GM10266 (cell line): ENCODE measurements around the gene PHC1.

ENCODE experiments used
- DNase-seq: peaks from one replicate; pipeline ENCODE4 v3.0.0; 2012; ENCODE audit errors: extremely low spot score
- TF ChIP-seq, protein P1 (sequence below): IDR thresholded peaks from 2 replicates; pipeline ENCODE4 v1.5.1; 2012; ENCODE audit warnings: mild to moderate bottlenecking, low read depth; ENCODE audit not compliant: control insufficient read depth, insufficient read depth; ENCODE audit errors: missing control alignments

Gene PHC1

DNA sequence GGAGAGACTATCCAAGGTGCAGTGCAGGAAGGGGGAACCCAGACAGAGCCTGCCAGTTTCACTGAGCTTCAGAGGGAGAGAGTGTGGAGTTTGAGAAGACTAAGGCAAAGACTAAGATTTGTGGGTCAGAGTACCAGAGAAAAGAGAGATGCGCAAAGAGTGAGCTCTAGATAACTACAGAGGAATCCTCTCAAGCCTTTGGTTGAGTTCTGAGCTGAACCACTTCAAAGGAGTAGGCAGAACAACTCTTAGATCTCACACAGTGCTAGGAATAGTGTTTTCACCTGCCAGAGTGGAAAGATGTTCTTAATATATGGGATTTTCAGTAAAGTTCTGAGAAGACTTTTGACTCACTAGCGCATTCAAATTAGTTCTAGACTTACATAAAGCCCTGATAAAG, 45.9 kb downstream of the PHC1 start:
- TF ChIP-seq, protein P1, sequence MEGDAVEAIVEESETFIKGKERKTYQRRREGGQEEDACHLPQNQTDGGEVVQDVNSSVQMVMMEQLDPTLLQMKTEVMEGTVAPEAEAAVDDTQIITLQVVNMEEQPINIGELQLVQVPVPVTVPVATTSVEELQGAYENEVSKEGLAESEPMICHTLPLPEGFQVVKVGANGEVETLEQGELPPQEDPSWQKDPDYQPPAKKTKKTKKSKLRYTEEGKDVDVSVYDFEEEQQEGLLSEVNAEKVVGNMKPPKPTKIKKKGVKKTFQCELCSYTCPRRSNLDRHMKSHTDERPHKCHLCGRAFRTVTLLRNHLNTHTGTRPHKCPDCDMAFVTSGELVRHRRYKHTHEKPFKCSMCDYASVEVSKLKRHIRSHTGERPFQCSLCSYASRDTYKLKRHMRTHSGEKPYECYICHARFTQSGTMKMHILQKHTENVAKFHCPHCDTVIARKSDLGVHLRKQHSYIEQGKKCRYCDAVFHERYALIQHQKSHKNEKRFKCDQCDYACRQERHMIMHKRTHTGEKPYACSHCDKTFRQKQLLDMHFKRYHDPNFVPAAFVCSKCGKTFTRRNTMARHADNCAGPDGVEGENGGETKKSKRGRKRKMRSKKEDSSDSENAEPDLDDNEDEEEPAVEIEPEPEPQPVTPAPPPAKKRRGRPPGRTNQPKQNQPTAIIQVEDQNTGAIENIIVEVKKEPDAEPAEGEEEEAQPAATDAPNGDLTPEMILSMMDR, result no peak
- DNase-seq, result no peak

DNA sequence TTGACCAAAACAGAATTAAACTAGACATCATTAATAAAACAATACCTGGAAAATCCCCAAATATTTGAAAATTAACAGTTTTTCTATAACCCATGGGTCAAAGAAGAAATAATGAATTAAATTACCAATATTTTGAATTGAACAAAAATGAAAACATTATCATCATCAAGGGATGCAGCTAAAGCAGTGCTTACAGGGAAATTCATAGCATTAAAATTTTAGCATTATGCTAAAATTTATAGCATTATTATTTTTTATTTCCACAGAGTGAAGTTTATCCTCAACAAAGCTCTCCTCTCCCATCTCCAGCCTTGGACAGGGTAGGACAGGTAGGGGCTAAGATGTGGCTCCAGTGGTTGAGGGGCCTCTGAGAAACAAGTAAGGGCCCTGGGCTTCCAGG, 54.5 kb downstream of the PHC1 start:
- DNase-seq, result no peak
- TF ChIP-seq, protein P1, result no peak

DNA sequence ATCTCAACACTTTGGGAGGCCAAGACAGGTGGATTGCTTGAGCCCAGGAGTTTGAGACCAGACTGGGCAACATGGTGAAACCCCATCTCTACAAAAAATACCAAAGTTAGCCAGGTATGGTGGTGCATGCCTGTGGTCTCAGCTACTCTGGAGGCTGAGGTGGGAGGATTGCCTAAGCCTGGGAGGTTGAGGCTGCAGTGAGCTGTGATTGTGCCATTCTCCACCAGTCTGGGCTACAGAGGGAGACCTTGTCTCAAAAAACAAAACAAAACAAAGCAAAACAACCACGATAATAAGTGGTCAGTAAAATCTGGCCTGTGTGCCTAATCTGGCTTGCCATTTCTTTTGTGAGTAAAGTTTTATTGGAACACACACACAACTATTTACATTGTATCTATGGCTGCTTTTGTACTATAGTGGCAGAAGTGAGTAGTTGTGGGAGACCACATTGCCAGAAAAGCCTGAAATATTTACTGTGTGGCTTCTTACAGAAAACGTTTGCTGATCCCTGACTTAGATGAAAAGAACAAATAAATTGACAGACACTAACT, 55.6 kb downstream of the PHC1 start:
- no peak for DNase-seq
- TF ChIP-seq, protein P1, result no peak

DNA sequence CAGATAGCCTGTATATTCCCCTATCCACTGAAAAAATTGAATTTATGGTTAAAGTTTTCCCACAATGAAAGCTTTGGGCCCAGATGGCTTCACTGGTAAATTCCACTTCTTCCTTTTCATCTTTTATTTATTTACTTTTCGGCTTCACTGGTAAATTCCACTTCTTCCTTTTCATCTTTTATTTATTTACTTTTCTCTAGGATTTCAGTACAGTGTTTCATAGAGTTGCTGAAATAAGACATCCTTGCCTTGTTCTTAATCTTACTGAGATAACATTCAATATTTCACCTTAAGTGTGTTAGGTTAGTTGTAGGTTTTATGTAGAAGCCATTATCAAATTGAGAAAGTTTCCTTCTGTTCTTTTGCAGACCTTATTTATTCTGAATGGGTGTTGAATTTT, 56.1 kb downstream of the PHC1 start:
- TF ChIP-seq, protein P1, result no peak
- DNase-seq, result no peak

DNA sequence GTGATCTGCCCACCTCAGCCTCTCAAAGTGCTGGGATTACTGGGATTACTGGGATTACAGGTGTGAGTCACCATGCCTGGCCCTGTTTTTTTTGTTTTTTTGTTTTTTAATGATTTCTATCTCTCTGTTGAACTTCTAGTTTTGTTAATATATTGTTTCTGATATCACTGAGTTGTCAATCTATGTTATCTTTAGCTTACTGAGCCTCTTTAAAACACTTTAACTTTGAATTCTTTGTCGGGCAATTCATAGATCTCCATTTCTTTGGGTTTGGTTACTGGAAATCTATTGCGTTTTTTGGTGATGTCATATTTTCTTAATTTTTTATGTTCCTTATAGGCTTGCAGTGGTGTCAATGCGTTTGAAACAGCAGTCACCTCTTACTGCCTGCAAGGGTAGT, 65.8 kb downstream of the PHC1 start:
- TF ChIP-seq, protein P1, result no peak
- no peak for DNase-seq

DNA sequence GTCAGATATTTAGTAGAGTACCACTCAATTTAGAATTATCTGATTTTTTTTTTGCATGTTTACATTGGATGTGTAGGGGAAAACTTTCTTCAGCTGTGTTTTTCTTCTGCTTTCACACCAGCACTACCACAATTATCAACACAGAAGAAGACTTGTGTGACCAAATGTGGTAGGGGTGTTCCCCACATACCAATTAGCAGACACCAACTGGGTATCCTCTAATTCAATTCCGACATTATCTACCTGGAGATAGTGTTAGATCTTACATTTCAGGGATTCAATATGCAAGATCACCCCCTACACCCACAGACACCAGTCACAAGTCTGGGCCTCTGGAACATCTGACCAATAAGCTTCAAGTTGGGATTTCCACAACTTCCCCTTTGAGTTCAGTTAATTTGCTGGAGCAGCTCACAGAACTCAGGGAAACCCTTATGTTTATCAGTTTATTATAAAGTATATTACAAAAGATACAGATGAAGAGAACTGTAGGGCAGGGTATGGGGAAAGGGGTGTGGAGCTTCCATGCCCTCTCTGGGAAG, 71.0 kb downstream of the PHC1 start:
- no peak for DNase-seq
- TF ChIP-seq, protein P1, result no peak

DNA sequence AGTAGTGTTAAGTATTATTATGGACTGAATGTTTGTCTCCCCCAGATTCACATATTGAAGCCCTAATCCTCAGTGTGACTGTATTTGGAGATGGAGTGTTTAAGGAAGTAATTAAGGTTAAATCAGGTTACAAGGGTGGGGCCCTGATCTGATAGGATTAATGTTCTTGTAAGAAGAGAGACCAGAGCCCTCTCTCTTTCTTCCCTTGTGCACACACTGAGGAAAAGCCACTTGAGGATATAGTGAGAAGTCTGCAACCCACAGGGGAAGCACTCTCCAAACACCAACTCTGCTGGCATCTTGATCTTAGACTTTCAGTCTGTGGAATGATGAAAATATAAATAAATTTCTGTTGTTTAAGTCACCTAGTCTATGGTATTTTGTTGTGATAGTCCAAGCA, 72.9 kb downstream of the PHC1 start:
- DNase-seq, result no peak

More for the DNA sequence above, 72.9 kb downstream of the PHC1 start:
- TF ChIP-seq, protein P1, result no peak
